PC-9 (cell line): Measurements from ENCODE around the gene PCDHGB5. TPM values are rescaled to one million over a fixed set of nuclear protein-coding genes. Genes with fewer than 3 reads are reported as not detected.

Source experiments
- BruUV-seq: library from RNA; stranded (reverse); fragments of 400-500 nt; replicated peaks from 2 replicates; lab custom pipeline; 2021; lab: Mats Ljungman, UMichigan
- CTCF ChIA-PET: fragments of 300-600 bp; sonication (Branson Sonifier 250); formaldehyde crosslinking; loops from one replicate; lab custom pipeline; 2022; ENCODE audit warnings: antibody characterized with exemption; lab: Charles Lee
- POLR2A ChIA-PET: fragments of 300-600 bp; sonication (Branson Sonifier 250); formaldehyde crosslinking; loops from one replicate; lab custom pipeline; 2022; ENCODE audit warnings: antibody characterized with exemption; ENCODE audit not compliant: unreplicated experiment; lab: Charles Lee
- DNase-seq, 2 experiments: peaks; one replicate each; pipeline versions ENCODE4 v3.0.0 to v3.0.0-alpha.2; 2015 to 2022; ENCODE audit warnings: mixed read lengths in 1 of 2
- H2AFZ ChIP-seq: fragments of 200-600 bp; sonication (generic); 2 replicates; pipeline ENCODE4 v1.8.1; 2017; ENCODE audit warnings: antibody characterized with exemption
- H3F3A ChIP-seq: fragments of 200-600 bp; sonication (generic); 2 replicates; pipeline ENCODE4 v1.8.1; 2017; ENCODE audit warnings: antibody characterized with exemption, mild to moderate bottlenecking, low read depth; ENCODE audit not compliant: insufficient read depth
- H3K27ac ChIP-seq: fragments of 200-600 bp; sonication (generic); 2 replicates; pipeline ENCODE4 v1.6.1; 2016; ENCODE audit warnings: mixed run types
- H3K27me3 ChIP-seq: fragments of 200-600 bp; sonication (generic); 2 replicates; pipeline ENCODE4 v1.6.1; 2016; ENCODE audit warnings: low read depth, mixed run types; ENCODE audit not compliant: insufficient read depth
- H3K36me3 ChIP-seq: fragments of 200-600 bp; sonication (generic); 2 replicates; pipeline ENCODE4 v1.6.1; 2016; ENCODE audit warnings: low read depth, mixed run types
- H3K4me1 ChIP-seq: fragments of 200-600 bp; sonication (generic); replicated peaks from 2 replicates; pipeline ENCODE4 v1.6.1; 2016; ENCODE audit warnings: mixed run types; ENCODE audit not compliant: insufficient read depth
- H3K4me2 ChIP-seq: fragments of 200-600 bp; sonication (generic); 2 replicates; pipeline ENCODE4 v1.6.1; 2017; ENCODE audit warnings: mixed run types
- H3K4me3 ChIP-seq: fragments of 200-600 bp; sonication (generic); 2 replicates; pipeline ENCODE4 v1.6.1; 2016; ENCODE audit warnings: mixed run types
- H3K79me2 ChIP-seq: fragments of 200-600 bp; sonication (generic); 2 replicates; pipeline ENCODE4 v1.6.1; 2017; ENCODE audit warnings: low read depth, mixed run types
- H3K9me2 ChIP-seq: fragments of 200-600 bp; sonication (generic); 2 replicates; pipeline ENCODE4 v1.8.1; 2017; ENCODE audit warnings: mild to moderate bottlenecking; ENCODE audit not compliant: insufficient read depth
- H3K9me3 ChIP-seq: fragments of 200-600 bp; sonication (generic); 2 replicates; pipeline ENCODE4 v1.8.1; 2016; ENCODE audit warnings: low read depth; ENCODE audit not compliant: insufficient read depth
- H4K20me1 ChIP-seq: fragments of 200-600 bp; sonication (generic); 2 replicates; pipeline ENCODE4 v1.8.1; 2017; ENCODE audit not compliant: insufficient read depth
- CTCF ChIP-seq: fragments of 200-600 bp; sonication (generic); conservative IDR thresholded peaks from 2 replicates; pipeline ENCODE4 v1.6.1; 2017; ENCODE audit warnings: mixed run types, antibody characterized with exemption, mild to moderate bottlenecking, moderate library complexity
- EZH2 ChIP-seq: fragments of 200-600 bp; sonication (generic); IDR thresholded peaks from 2 replicates; pipeline ENCODE4 v1.8.0; 2017; ENCODE audit warnings: antibody characterized with exemption, low read depth
- intact Hi-C: fragments of 100-400 bp; cut with micrococcal nuclease; formaldehyde crosslinking; loops from one replicate; pipeline ENCODE4 v1.10.0; 2022; ENCODE audit not compliant: unreplicated experiment
- total RNA-seq: library from RNA; stranded (reverse); gene quantifications from 2 replicates; pipeline ENCODE4 v1.2.3, GENCODE V29; 2021

PCDHGB5 gene
- total RNA-seq, 1 experiment from 2014 or later = not detected

- ChIA-PET POLR2A (no interaction called here), CTCF (no interaction called here)
- intact Hi-C loops = no loop called here
- BruUV-seq = no TSS peak
- no peak for DNase-seq
- Histone ChIP-seq H3K9me2 (no peaks in the 10 kb centered on the region), H3F3A (no peaks in the 10 kb centered on the region), H3K4me1 (no peaks in the 10 kb centered on the region), H3K79me2 (no peaks in the 10 kb centered on the region), H3K27me3 (no peaks in the 10 kb centered on the region; the same call in 1 of the 2 replicates), H3K27ac (no peak overlapping the region), H3K4me3 (no peak overlapping the region), H3K9me3 (peaks cover 7% of the 10 kb centered on the region; the same call in 1 of the 2 replicates), H4K20me1 (no peaks in the 10 kb centered on the region), H2AFZ (no peak overlapping the region), H3K4me2 (no peak overlapping the region), H3K36me3 (no peaks in the 10 kb centered on the region)
- no peak for TF ChIP-seq CTCF
- TF ChIP-seq EZH2 = no peak
Observed at GRCh38 chr5:141356950-141357349, 40.8 kb upstream of the PCDHGB5 start.

GRCh38 chr5:141359790-141360426 is 37.8 kb upstream of the PCDHGB5 start, which contains the start of gene PCDHGB2:
TSS of gene PCDHGB2 (plus strand) at chr5:141359994. CDS start at chr5:141360136, 142 bp downstream.
- no peaks in the 10 kb centered on the region for H3K36me3 ChIP-seq
- no TSS peak for BruUV-seq
- H3K27me3 ChIP-seq = peaks cover 14% of the 10 kb centered on the region
- no peaks in the 10 kb centered on the region for H3K9me2 ChIP-seq
- peak within 1 kb of the TSS; percentile 52 for H3K4me2 ChIP-seq
- peak; percentile 63 for TF ChIP-seq CTCF
- no peak for TF ChIP-seq EZH2
- no peaks in the 10 kb centered on the region for H3K4me1 ChIP-seq
- no peak for DNase-seq
- no peak within 1 kb of the TSS for H3K27ac ChIP-seq
- intact Hi-C loops = no loop called here
- peak within 1 kb of the TSS; percentile 66 for H2AFZ ChIP-seq
- CTCF ChIA-PET = interaction anchor here (1.3 kb wide), 1 partner anchor 40 kb away, joined by 4 read pairs; the partner anchor contains the start of gene TAF7
- POLR2A ChIA-PET = no interaction called here
- H3F3A ChIP-seq = no peaks in the 10 kb centered on the region
- no peak within 1 kb of the TSS; the same call in 1 of the 2 replicates for H3K4me3 ChIP-seq
- no peaks in the 10 kb centered on the region for H4K20me1 ChIP-seq
- H3K79me2 ChIP-seq = no peaks in the 10 kb centered on the region
- H3K9me3 ChIP-seq = peaks cover 7% of the 10 kb centered on the region; the same call in 1 of the 2 replicates

- Histone ChIP-seq H3K27me3 (peaks cover 19% of the 10 kb centered on the region), H2AFZ (no peak overlapping the region), H3F3A (no peaks in the 10 kb centered on the region), H4K20me1 (no peaks in the 10 kb centered on the region), H3K79me2 (no peaks in the 10 kb centered on the region), H3K9me3 (peaks cover 7% of the 10 kb centered on the region; the same call in 1 of the 2 replicates), H3K4me3 (no peak overlapping the region), H3K27ac (no peak overlapping the region), H3K36me3 (no peaks in the 10 kb centered on the region), H3K4me1 (no peaks in the 10 kb centered on the region), H3K9me2 (no peaks in the 10 kb centered on the region), H3K4me2 (no peak overlapping the region)
- no TSS peak for BruUV-seq
- TF ChIP-seq EZH2 = no peak
- no peak for TF ChIP-seq CTCF
- POLR2A ChIA-PET = no interaction called here
- intact Hi-C loops = no loop called here
- CTCF ChIA-PET = interaction anchor here (1.3 kb wide), 1 partner anchor 40 kb away, joined by 4 read pairs; the partner anchor contains the start of gene TAF7
- no peak for DNase-seq
Observed at GRCh38 chr5:141360685-141361084, 37.1 kb upstream of the PCDHGB5 start.
